Measurements from ENCODE around the gene ICA1. TPM values are rescaled to one million over a fixed set of nuclear protein-coding genes. Genes with fewer than 3 reads are reported as not detected.

The ICA1 gene
- total and polyA plus RNA-seq, 8 donors = 19.1 to 458 (median 77.4) TPM

DNA sequence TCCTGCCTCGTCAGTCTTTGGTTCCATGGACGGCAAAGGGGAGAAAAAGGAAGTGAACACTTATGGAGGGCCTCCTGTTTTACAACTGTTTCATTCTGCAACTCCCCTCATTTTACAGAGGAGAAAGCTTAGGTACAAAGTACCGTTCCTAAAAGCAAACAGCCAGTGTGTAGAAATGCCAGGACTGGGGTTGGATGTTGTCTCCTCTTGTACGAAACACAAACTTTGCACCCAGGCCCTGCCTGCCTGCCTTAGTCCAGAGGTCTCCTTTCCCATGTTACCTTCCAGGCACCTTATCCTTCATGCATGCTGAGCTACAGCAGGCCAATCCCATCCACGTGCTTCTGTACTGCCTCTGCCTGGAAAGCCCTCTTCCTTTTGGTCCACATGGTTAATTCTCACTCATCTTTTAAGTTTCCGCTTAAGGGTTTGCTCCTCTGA lies 86.0 kb downstream of the ICA1 start:
- Histone ChIP-seq H3K27me3 (no peaks in the 10 kb centered on the region), H3K4me3 (no peak overlapping the region), H3K27ac (peak overlapping the region in 3 of 5 donors; percentile 26 to 60 (median 27)), H3K9me3 (no peaks in the 10 kb centered on the region), H3K36me3 (no peaks in the 10 kb centered on the region), H3K4me1 (peaks cover 4 to 37% (median 17%) of the 10 kb centered on the region in 4 donors)
- intact Hi-C loops (cut with DNase I; ENCODE audit: low total_unique reads) = no loop called here
- WGBS, 5 donors = 73 to 86% (median 74%) methylated on average over 6 of the region's 6 CpGs
- TF ChIP-seq POLR2AphosphoS5 (IDR thresholded peaks at IDR 0.05) (no peak), EP300 (IDR thresholded peaks at IDR 0.05) (no peak), POLR2A (IDR thresholded peaks at IDR 0.05) (no peak)
- TF ChIP-seq, protein P1, sequence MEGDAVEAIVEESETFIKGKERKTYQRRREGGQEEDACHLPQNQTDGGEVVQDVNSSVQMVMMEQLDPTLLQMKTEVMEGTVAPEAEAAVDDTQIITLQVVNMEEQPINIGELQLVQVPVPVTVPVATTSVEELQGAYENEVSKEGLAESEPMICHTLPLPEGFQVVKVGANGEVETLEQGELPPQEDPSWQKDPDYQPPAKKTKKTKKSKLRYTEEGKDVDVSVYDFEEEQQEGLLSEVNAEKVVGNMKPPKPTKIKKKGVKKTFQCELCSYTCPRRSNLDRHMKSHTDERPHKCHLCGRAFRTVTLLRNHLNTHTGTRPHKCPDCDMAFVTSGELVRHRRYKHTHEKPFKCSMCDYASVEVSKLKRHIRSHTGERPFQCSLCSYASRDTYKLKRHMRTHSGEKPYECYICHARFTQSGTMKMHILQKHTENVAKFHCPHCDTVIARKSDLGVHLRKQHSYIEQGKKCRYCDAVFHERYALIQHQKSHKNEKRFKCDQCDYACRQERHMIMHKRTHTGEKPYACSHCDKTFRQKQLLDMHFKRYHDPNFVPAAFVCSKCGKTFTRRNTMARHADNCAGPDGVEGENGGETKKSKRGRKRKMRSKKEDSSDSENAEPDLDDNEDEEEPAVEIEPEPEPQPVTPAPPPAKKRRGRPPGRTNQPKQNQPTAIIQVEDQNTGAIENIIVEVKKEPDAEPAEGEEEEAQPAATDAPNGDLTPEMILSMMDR (IDR thresholded peaks at IDR 0.05) = no peak
- no peak for DNase-seq

DNA sequence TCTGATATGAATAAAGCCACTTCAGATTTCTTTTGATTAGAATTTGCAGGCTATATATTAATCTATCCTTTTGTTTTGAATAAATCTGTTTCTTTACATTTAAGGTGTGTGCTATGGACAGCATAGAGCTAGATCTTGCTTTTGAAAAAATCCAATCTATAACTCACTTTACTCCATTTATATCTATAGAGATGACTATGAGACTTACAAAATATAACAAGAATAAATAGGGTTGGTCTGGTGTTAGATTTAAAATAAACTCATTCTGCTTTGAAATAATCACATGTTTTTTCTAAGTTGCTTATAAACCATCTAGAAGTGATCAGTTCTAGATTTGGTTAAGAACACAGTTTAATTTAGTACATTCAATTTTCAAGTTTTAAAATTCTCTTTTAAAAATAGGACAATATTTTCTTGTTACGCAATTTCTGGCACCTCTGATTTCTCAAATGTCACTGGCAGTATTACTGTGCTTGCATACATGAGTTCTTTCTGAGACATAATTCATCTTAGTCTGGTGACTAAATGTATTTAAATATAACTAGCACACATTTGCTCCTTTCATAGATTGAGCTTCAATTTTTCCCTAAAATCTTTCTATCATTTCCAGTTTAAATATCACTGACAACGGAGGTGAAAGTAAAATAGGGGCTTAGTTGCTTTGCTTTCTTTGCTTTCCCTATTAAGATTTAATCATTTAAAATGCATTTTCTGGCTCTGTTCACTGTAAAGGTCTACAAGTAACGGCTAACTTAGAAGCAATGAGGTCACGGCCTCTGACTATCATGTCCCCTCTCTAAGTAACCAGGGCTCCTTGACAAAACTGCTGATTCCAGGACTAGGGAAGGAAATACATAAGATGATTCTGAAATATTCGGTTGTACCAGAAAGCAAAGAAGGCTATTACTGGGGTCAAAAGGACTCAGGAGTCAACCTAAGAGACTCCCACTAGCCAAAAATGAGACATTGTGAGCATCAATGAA lies 89.3 kb downstream of the ICA1 start:
- Histone ChIP-seq H3K9me3 (no peaks in the 10 kb centered on the region), H3K4me1 (peaks cover 4 to 34% (median 14%) of the 10 kb centered on the region in 4 donors), H3K36me3 (no peaks in the 10 kb centered on the region), H3K27ac (no peak overlapping the region), H3K27me3 (no peaks in the 10 kb centered on the region), H3K4me3 (no peak overlapping the region)
- no peak for DNase-seq
- no peak for TF ChIP-seq POLR2A (IDR thresholded peaks at IDR 0.05)
- no peak for TF ChIP-seq POLR2AphosphoS5 (IDR thresholded peaks at IDR 0.05)
- WGBS, 5 donors = 78 to 92% (median 91%) methylated on average over 5 of the region's 5 CpGs
- intact Hi-C loops (cut with DNase I; ENCODE audit: low total_unique reads) = no loop called here

DNA sequence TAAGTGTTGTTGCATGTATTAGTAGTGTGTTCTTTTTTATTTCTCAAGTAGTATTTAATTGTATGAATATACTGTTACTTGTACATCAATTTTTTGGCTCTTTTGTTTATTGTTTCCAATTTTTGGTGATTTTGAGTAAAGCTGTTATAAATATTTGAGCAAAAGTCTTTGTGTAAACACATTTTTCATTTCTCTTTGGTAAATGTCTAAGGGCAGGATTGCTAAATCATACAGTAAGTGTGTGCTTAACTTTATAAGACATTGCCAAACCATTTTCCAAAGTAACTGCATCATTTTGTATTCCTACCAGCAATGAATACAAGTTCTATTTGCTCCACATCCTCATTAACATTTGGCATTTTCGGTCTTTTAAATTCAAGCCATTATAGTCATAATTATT lies 92.8 kb downstream of the ICA1 start:
- Histone ChIP-seq H3K36me3 (no peaks in the 10 kb centered on the region), H3K27me3 (no peaks in the 10 kb centered on the region), H3K27ac (no peak overlapping the region), H3K4me1 (peaks cover 0 to 20% (median 7%) of the 10 kb centered on the region in 4 donors), H3K9me3 (no peaks in the 10 kb centered on the region), H3K4me3 (no peak overlapping the region)
- WGBS, 5 donors = 72 to 89% (median 87%) methylated on average over 1 of the region's 1 CpG
- TF ChIP-seq POLR2AphosphoS5 (IDR thresholded peaks at IDR 0.05) (no peak), EP300 (IDR thresholded peaks at IDR 0.05) (no peak), POLR2A (IDR thresholded peaks at IDR 0.05) (no peak)
- TF ChIP-seq, protein P1 (IDR thresholded peaks at IDR 0.05) = no peak
- intact Hi-C loops (cut with DNase I; ENCODE audit: low total_unique reads) = no loop called here
- DNase-seq = no peak

DNA sequence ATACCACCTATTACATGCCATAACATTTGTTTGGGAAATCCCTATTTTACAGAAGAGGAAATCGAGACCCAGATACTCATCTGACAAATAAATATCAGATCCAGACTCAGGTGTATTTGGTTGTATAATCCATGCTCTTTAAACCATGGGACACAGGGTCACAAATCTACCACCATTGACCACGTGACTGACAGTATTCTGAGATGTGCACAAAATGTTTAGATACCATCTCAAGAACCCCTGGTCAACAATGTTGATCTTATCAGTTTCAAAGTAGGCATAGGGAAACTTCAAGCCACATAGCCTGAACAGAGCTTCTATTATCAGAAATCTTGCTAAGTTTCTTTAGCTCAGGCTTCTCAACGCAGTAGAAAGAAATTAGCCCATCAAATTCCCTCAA lies 93.6 kb downstream of the ICA1 start:
- Histone ChIP-seq H3K36me3 (no peaks in the 10 kb centered on the region), H3K9me3 (no peaks in the 10 kb centered on the region), H3K27ac (no peak overlapping the region), H3K4me1 (peaks cover 0 to 20% (median 7%) of the 10 kb centered on the region in 4 donors), H3K4me3 (no peak overlapping the region), H3K27me3 (no peaks in the 10 kb centered on the region)
- TF ChIP-seq, protein P1 (IDR thresholded peaks at IDR 0.05) = no peak
- TF ChIP-seq POLR2AphosphoS5 (IDR thresholded peaks at IDR 0.05) (no peak), POLR2A (IDR thresholded peaks at IDR 0.05) (no peak), EP300 (IDR thresholded peaks at IDR 0.05) (no peak)
- DNase-seq = no peak
- WGBS, 5 donors = 72 to 90% (median 83%) methylated on average over 3 of the region's 3 CpGs
- intact Hi-C loops (cut with DNase I; ENCODE audit: low total_unique reads) = no loop called here

Data from stomach (tissue), 9 donors.